Activated T-cell treated with anti-CD3 and anti-CD28 coated beads for 24 hours (primary cell): ENCODE results near the gene DRAM2.
"Not testable (repeated sequence)": the region's sequence is repeated elsewhere in the genome, so short reads cannot be mapped to it uniquely, and the experiment has no call there.

Experiments used
- DNase-seq: peaks from one replicate; pipeline ENCODE4 v3.0.0-alpha.2; 2020; ENCODE audit warnings: low read depth

Gene DRAM2

DNA sequence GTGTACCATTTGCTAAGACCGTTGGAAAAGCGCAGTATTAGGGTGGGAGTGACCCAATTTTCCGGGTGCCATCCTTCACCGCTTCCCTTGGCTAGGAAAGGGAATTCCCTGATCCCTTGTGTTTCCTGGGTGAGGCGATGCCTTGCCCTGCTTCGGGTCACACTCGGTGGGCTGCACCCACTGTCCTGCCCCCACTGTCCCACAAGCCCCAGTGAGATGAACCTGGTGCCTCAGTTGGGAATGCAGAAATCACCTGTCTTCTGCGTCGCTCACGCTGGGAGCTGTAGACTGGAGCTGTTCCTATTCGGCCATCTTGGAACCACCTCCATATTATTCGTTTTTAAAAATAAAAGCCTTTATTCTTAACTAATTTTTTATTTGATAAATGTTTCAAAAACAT, 60.6 kb downstream of the DRAM2 start:
- not testable (repeated sequence) for DNase-seq

DNA sequence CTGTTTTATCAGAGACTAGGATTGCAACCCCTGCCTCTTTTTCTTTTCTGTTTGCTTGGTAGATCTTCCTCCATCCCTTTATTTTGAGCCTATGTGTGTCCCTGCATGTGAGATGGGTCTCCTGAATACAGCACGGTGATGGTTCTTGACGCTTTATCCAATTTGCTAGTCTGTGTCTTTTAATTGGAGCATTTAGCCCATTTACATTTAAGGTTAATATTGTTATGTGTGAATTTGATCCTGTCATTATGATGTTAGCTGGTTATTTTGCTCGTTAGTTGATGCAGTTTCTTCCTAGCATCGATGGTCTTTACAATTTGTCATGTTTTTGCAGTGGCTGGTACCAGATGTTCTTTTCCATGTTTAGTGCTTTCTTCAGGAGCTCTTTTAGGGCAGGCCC, 62.6 kb downstream of the DRAM2 start:
- not testable (repeated sequence) for DNase-seq
